GM19023 (cell line): Measurements from ENCODE around the gene GJA9.
"Not testable (repeated sequence)": the region's sequence is repeated elsewhere in the genome, so short reads cannot be mapped to it uniquely, and the experiment has no call there.

Source experiments
- ATAC-seq: cut with Tn5 transposase; IDR thresholded peaks from one replicate; pipeline ENCODE4 v1.9.1; 2021; ENCODE audit warnings: mild to moderate bottlenecking, moderate library complexity; ENCODE audit not compliant: unreplicated experiment

Gene GJA9

DNA sequence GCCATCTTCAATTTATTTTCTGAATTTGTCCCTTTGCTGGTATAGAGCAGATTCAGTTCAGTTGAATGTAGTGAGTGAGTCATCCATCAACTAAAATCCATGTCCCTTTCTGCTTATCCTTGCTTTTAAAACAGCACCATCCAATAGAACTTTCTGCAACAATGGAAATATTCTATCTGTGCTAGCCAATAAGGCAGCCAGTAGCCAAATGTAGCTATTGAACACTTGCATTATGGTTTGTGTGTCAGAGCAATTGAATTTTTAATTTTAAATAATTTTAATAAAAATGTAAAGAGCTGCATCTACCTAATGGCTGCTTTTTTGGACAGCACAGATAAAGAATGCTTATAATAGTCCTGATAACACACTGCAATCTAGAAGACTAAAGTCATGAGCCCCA is at the start of gene GJA9:
Gene GJA9 (minus strand): TSS at position 101 of the 400 bp plus-strand sequence. CDS start 5,489 bp downstream, outside the sequence.
- no peak for ATAC-seq

- ATAC-seq = no peak
These were observed 48.1 kb upstream of the GJA9 start for GRCh38 chr1:38929476-38929875.

GRCh38 chr1:38929054-38929453 is 47.7 kb upstream of the GJA9 start:
- no peak for ATAC-seq

DNA sequence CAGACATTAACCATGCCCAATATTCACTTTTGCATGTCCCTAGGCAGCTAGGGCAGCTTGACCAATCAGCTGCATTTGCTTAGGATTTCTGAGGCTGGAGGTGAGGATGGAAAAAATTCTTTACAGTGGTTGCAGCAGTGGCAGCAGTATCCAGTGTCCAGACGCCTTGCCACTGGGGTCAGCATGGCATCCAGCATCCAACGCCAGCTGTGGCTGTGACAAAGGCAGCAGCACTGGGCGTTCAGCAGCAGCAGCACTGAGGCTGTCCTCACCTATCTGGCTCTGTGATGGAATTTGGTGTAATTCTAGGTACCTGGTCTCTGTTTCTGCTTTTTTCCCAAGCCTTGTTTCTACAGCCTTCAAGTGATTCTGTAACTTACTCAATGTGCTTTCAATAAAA is 44.7 kb upstream of the GJA9 start:
- ATAC-seq = no peak

GRCh38 chr1:38925391-38925790 is 44.0 kb upstream of the GJA9 start:
- no peak for ATAC-seq

GRCh38 chr1:38923607-38924006 is 42.2 kb upstream of the GJA9 start:
- no peak for ATAC-seq

DNA sequence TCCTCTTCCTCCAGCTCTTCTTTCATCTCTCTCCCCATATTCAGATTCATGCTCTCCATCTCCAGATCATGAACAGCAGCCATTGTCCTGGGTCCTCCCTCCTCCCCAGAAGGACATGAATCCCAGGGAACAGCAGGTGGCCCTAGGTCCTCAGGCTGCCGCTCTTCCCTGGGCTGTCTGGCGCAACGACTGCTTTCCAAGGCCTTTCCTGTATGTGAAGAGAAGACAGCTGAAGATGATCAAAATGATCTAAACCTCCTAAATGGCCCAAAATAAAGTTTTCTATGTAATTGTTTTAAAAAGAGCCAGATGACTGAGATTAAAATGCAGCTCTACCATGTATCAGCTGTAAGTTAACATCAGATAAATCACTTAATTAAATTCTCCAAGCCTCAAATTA is 37.7 kb upstream of the GJA9 start:
- ATAC-seq = no peak

DNA sequence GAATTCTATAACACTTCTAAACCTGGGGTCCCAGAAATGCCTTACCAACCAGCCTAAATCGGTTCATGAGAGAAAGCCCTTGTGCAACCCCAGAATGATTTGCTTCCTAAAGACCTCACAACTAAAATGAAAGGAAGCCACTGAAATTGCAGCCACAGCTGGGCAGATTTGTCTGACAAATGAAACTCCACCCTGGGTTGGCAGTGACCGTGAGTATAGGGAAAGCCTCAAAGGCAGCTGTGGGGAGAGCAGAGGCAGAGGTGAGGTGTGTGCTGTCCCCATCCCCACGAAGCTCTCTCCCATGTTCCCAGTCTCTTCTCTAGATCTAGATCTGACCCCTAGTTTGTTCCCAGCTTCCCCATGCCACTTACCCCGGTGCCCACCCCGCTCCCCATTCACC is 37.2 kb upstream of the GJA9 start:
- ATAC-seq = no peak

- no peak for ATAC-seq
These were observed 36.4 kb upstream of the GJA9 start for GRCh38 chr1:38917772-38918171.

- no peak for ATAC-seq
These were observed 36.0 kb upstream of the GJA9 start for GRCh38 chr1:38917337-38917736.

- no peak for ATAC-seq
These were observed 34.1 kb upstream of the GJA9 start for GRCh38 chr1:38915352-38915948.

- not testable (repeated sequence) for ATAC-seq
These were observed 33.5 kb upstream of the GJA9 start for GRCh38 chr1:38914908-38915307.

GRCh38 chr1:38908821-38909220 is 27.4 kb upstream of the GJA9 start:
- no peak for ATAC-seq

DNA sequence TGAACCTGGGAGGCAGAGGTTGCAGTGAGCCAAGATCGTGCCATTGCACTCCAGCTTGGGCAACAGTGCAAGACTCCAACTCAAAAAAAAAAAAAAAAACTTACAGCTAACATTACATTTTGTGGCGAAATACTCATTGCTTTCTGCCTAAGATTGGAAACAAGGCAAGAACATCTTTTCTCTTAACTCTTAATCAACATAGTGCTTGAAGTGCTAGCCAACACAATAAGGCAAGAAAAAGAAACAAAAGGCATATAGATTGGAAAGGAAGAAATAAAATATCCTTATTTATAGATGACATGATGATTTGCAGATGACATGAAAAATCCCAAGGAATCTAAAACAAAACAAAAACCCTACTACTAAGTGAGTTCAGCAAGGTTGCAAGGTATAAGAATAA is 24.6 kb upstream of the GJA9 start:
- no peak for ATAC-seq

DNA sequence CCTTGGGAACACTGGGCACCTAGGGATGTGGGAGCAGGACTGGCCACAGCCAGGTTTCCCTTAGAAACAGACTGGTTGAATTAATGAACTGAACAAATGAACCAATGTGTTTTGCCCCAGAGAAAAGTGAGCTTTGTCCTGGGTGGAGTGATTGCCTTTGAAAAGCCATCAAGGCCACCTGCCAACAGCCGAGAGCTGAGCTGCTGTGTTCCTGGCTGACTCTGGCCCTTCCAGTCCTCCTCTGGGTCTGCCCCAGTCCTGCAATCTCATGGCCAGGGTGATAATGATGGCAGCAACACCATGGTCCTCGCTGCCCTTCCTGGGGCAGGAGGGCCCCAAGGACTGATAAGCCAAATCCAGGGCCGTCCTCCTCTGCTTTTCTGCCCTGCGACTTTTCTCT is 18.2 kb upstream of the GJA9 start:
- ATAC-seq = no peak

DNA sequence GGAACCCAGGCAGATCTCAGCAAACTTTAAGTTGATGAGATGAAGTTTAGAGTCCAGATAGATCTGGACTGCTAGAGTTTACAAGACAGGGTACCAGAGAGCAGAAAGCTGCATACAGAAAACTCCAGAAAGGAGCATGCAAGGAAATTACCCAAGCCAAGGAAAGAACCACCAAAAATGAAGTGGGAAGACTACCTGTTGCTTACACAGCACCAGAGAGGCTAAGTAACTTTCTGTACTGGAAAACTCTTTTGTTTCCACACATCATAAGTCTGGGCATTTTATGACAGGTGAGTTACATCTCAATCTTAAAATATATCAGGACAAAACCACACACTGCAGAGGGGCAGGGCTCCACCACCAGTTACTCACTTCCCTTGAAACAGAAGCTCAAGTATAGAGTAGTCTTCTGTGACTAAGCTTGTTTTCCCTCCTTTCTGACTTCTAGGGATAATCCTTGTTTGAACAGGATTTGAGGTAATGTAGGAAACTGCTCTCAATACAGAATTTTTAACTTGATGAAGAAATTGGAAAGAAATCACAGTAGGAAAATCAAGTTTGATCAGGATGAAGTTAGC is 17.4 kb upstream of the GJA9 start:
- no peak for ATAC-seq

DNA sequence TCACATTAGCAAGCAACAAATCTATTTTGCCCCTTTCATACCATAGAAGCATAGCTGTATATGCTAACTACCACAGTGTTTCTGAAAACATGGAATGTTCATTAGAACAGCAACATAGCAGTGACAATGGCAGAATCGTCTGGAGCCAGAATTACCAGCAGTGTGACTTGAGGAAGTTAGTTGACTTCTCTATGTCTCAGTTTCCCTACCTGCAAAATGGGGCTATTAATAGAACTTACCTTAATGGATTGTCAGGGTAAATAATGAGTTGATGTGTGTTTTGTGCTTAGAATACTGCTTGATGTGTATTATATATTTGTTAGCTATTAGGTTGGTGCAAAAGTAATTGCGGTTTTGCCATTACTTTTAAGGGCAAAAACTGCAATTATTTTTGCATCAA is 14.8 kb upstream of the GJA9 start:
- ATAC-seq = no peak

- no peak for ATAC-seq
These were observed 11.6 kb upstream of the GJA9 start for GRCh38 chr1:38892976-38893375.

- ATAC-seq = no peak
These were observed 10.4 kb upstream of the GJA9 start for GRCh38 chr1:38891753-38892152.

GRCh38 chr1:38889589-38889988 is 8.2 kb upstream of the GJA9 start:
- no peak for ATAC-seq

DNA sequence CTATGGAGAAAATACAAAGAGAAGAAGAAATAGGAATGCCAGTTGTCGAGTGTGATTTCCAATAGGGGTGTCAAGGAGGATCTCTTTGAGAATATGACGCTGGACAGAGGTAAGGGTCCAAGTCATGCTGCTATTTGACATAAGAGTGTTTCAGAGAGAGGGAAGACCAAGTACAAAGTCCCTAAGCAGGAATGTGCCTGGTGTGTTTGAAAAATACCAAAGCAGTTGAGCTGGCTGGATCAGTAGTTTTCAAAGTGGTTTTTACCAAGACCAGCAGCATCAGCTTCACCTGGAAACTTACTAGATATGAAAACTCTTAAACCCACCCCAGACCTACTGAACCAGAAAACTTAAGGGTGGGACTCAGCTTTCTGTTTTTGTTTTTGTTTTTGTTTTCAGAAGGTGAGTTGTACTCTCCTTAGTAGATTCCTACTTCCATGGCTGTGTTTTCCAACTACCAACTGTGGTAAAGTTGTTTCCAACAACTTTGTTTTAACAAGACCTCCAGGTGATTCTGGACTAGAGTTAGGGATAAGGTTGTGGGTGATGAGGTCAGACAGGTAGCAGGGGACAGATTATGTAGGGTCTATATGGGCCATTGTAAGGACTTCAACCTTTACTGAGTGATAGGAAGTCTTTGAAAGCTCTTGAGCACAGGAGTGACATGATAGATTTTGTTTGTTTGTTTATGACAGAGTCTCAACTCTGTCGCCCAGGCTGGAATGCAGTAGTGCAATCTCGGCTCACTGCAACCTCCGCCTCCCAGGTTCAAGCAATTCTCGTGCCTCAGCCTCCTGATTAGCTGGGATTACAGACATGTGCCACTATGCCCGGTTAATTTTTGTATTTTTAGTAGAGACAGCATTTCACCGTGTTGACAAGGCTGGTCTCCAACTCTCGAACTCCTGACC is 7.3 kb upstream of the GJA9 start:
- ATAC-seq = no peak

DNA sequence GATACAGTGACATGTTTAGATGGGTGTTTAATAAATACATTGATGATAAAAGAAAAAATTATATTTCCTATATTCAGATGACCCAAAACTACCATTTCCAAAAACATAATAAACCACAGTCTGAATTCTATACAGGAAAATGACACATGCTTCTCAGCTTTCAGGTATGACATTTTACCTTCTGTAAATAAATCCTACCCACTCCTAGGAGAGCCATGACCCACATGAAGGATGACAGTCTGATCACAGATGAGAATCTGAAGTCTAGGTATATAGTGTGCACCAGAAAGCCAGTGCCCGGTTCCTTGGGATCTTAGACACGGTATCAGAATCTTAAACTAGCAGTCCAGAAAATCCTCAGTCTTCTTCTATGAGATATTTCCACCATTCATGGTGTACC is 3.7 kb upstream of the GJA9 start:
- no peak for ATAC-seq
